HCT116 (cell line): ENCODE results near the gene MIEF1.

Experiments used
- CEBPB ChIP-seq: IDR thresholded peaks from 2 replicates; pipeline ENCODE4 v1.6.1; 2012; ENCODE audit warnings: low read depth
- EZH2 ChIP-seq: fragments of 200-600 bp; sonication (generic); IDR thresholded peaks from 2 replicates; pipeline ENCODE4 v1.6.1; 2017; ENCODE audit warnings: antibody characterized with exemption, mixed run types
- EZH2phosphoT487 ChIP-seq: fragments of 200-600 bp; IDR thresholded peaks from 2 replicates; pipeline ENCODE4 v1.6.1; 2018; ENCODE audit warnings: antibody characterized with exemption, borderline replicate concordance
- JUND ChIP-seq: IDR thresholded peaks from 2 replicates; pipeline ENCODE4 v1.6.1; 2012
- POLR2A ChIP-seq: IDR thresholded peaks from 2 replicates; pipeline ENCODE4 v1.7.0; 2011; ENCODE audit warnings: borderline replicate concordance; ENCODE audit not compliant: insufficient read depth, insufficient read length; ENCODE audit errors: extremely low read depth
- POLR2AphosphoS5 ChIP-seq: IDR thresholded peaks from 2 replicates; pipeline ENCODE4 v1.6.1; 2011; ENCODE audit warnings: mild to moderate bottlenecking, low read depth, low read length, moderate library complexity
- RAD21 ChIP-seq: IDR thresholded peaks from 2 replicates; pipeline ENCODE4 v1.6.1; 2012; ENCODE audit warnings: low read depth, mild to moderate bottlenecking
- SIN3A ChIP-seq: IDR thresholded peaks from 2 replicates; pipeline ENCODE4 v1.6.1; 2012; ENCODE audit warnings: low read depth
- TCF7L2 ChIP-seq: IDR thresholded peaks from 2 replicates; pipeline ENCODE4 v1.7.0; 2011; ENCODE audit warnings: borderline replicate concordance, inconsistent platforms; ENCODE audit not compliant: insufficient read depth, insufficient read length; ENCODE audit errors: extremely low read depth
- ZNF274 ChIP-seq: fragments of 200-500 bp; sonication (Bioruptor generic); IDR thresholded peaks from 2 replicates; pipeline ENCODE4 v1.6.1; 2014; ENCODE audit warnings: mild to moderate bottlenecking, low read depth, low read length, inconsistent platforms
- TF ChIP-seq, protein P1 (sequence below), 3 experiments: fragments of 200-600 bp in 1 of 3; sonication (generic) in 1 of 3; IDR thresholded peaks in 2 of 3; conservative IDR thresholded peaks in 1 of 3; 2 replicates each; pipeline ENCODE4 v1.5.1; 2012 to 2017; ENCODE audit warnings: low read depth in 2 of 3, low read length in 2 of 3, antibody characterized with exemption in 1 of 3, borderline replicate concordance in 1 of 3, control low read depth in 1 of 3, mild to moderate bottlenecking in 1 of 3, mixed read lengths in 1 of 3, mixed run types in 1 of 3, moderate library complexity in 1 of 3; ENCODE audit not compliant: insufficient read depth in 1 of 3
- TF ChIP-seq, protein P2 (sequence below): IDR thresholded peaks from 2 replicates; pipeline ENCODE4 v1.6.1; 2012; ENCODE audit warnings: low read depth
- TF ChIP-seq, protein P3 (sequence below): IDR thresholded peaks from 2 replicates; pipeline ENCODE4 v1.6.1; 2011; ENCODE audit warnings: mild to moderate bottlenecking, low read length, moderate library complexity; ENCODE audit not compliant: insufficient replicate concordance; ENCODE audit errors: extremely low read depth
- TF ChIP-seq, protein P4 (sequence below): IDR thresholded peaks from 2 replicates; pipeline ENCODE4 v1.6.1; 2012

DNA sequence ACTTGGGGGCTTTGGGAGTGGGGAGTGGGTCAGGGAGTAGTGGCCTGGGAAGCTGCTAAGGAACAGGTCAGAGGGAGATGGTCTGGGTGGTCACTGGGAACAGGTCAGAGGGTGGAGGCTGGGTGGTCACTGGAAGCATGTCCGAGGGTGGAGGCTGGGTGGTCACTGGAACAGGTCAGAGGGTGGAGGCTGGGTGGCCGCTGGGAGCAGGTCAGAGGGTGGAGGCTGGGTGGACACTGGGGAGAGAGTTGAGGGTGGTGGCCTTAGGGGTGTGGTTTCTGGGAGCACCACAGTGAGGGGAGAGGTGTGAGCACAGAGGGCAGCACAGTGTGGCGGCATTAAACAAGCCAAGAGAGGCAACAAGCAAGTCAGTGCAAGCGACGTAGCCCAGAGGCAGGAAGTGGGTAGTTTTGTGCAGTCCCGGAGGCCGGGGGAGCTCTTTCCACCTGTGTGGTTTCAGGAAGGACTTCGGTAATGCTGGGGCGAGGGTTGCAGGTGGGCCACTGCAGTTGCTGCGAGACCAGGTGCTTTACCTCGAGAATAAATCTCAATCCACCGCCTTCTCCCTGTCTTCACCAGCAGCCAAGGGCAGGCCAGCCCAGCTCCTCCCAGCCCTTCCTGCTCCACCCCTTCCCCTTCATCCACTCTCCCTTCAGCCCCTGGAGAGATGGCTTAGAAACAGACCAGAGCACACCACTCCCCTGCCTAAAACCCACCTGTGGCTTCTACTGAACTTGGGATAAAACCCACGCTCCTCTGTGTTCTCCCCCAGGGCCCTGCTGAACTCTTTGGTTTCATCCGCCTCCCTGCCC is 65.3 kb downstream of the MIEF1 start:
- TF ChIP-seq TCF7L2 (no peak), EZH2phosphoT487 (no peak), POLR2AphosphoS5 (no peak), ZNF274 (no peak), EZH2 (no peak), JUND (no peak), CEBPB (no peak), SIN3A (no peak), POLR2A (no peak), RAD21 (no peak)
- TF ChIP-seq, protein P1, sequence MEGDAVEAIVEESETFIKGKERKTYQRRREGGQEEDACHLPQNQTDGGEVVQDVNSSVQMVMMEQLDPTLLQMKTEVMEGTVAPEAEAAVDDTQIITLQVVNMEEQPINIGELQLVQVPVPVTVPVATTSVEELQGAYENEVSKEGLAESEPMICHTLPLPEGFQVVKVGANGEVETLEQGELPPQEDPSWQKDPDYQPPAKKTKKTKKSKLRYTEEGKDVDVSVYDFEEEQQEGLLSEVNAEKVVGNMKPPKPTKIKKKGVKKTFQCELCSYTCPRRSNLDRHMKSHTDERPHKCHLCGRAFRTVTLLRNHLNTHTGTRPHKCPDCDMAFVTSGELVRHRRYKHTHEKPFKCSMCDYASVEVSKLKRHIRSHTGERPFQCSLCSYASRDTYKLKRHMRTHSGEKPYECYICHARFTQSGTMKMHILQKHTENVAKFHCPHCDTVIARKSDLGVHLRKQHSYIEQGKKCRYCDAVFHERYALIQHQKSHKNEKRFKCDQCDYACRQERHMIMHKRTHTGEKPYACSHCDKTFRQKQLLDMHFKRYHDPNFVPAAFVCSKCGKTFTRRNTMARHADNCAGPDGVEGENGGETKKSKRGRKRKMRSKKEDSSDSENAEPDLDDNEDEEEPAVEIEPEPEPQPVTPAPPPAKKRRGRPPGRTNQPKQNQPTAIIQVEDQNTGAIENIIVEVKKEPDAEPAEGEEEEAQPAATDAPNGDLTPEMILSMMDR (IDR thresholded peaks at IDR 0.05 in 2 of 3, conservative IDR thresholded peaks at IDR 0.05 in 1 of 3; ENCODE audit: borderline replicate concordance in 1 of 3, insufficient read depth in 1 of 3, low read depth in 2 of 3, low read length in 2 of 3): no peak
- TF ChIP-seq, protein P2, sequence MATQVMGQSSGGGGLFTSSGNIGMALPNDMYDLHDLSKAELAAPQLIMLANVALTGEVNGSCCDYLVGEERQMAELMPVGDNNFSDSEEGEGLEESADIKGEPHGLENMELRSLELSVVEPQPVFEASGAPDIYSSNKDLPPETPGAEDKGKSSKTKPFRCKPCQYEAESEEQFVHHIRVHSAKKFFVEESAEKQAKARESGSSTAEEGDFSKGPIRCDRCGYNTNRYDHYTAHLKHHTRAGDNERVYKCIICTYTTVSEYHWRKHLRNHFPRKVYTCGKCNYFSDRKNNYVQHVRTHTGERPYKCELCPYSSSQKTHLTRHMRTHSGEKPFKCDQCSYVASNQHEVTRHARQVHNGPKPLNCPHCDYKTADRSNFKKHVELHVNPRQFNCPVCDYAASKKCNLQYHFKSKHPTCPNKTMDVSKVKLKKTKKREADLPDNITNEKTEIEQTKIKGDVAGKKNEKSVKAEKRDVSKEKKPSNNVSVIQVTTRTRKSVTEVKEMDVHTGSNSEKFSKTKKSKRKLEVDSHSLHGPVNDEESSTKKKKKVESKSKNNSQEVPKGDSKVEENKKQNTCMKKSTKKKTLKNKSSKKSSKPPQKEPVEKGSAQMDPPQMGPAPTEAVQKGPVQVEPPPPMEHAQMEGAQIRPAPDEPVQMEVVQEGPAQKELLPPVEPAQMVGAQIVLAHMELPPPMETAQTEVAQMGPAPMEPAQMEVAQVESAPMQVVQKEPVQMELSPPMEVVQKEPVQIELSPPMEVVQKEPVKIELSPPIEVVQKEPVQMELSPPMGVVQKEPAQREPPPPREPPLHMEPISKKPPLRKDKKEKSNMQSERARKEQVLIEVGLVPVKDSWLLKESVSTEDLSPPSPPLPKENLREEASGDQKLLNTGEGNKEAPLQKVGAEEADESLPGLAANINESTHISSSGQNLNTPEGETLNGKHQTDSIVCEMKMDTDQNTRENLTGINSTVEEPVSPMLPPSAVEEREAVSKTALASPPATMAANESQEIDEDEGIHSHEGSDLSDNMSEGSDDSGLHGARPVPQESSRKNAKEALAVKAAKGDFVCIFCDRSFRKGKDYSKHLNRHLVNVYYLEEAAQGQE: no peak
- TF ChIP-seq, protein P3, sequence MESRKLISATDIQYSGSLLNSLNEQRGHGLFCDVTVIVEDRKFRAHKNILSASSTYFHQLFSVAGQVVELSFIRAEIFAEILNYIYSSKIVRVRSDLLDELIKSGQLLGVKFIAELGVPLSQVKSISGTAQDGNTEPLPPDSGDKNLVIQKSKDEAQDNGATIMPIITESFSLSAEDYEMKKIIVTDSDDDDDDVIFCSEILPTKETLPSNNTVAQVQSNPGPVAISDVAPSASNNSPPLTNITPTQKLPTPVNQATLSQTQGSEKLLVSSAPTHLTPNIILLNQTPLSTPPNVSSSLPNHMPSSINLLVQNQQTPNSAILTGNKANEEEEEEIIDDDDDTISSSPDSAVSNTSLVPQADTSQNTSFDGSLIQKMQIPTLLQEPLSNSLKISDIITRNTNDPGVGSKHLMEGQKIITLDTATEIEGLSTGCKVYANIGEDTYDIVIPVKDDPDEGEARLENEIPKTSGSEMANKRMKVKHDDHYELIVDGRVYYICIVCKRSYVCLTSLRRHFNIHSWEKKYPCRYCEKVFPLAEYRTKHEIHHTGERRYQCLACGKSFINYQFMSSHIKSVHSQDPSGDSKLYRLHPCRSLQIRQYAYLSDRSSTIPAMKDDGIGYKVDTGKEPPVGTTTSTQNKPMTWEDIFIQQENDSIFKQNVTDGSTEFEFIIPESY: no peak
- TF ChIP-seq, protein P4, sequence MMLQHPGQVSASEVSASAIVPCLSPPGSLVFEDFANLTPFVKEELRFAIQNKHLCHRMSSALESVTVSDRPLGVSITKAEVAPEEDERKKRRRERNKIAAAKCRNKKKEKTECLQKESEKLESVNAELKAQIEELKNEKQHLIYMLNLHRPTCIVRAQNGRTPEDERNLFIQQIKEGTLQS: no peak
